Subcutaneous adipose tissue (tissue), 4 donors: Measurements from ENCODE around the gene TRPV4. TPM values are rescaled to one million over a fixed set of nuclear protein-coding genes. Genes with fewer than 3 reads are reported as not detected.

Experiments
- total RNA-seq, 4 donors: library from RNA; depleted of rRNA; stranded (reverse); fragments of >200 nt; gene quantifications; one replicate each; pipeline ENCODE4 v1.1.0, GENCODE V29; 2016
- TF ChIP-seq, protein P1 (sequence below): fragments of 450-650 bp; IDR thresholded peaks from one replicate; pipeline ENCODE4 v1.5.1; 2016; ENCODE audit warnings: low read depth, mild to moderate bottlenecking, control low read depth, antibody characterized with exemption, moderate library complexity

Gene TRPV4
- total RNA-seq, 4 donors from 2014 or later: 0.88 to 1.7 (median 1.2) TPM

DNA sequence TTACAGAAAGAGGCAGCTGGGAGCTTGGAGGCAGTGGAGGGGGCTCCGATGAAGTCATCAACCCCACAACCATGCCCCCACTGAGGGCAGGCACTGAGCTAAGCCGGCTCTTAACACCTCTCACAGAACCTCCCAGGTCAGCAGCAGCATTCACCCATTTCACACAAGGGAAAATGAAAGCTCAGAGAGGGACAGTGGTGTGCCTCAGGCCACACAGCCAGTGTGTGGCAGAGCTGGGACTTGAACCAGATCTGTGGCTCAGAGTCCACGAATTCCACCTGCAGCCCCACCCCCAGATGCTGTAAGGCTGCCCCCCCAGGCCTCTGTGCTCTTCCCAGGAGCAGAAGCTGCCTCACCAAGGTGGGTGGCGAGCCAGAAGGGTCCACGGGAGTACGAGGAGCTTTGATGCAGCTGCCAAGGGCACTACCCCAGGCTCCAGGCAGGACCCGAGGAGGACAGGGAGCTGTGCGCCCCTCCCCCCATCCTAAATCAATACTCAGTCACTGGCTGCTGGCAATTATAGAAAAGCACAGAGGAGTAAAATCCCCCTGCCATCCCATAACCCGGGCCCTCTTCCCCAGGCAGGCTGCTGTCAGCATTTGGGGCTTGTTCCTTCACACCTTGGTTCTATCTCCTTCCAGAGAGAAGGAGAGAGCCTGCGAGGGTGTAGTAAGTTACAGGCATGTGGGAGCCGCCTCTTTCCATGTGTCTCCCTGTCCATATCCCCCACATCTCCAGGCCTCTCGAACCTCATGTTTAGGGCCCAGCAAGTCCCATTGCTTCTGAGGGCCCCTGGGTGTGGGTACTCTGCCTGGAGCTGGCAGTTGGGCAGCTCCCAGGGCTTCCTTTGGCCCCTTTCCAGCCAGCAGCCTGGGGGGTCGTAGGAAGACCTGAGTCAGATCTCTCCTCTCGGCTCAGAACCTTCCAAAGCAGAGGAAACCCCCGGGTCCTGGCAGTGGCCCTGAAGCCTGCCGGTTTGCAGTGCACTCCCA is 72.0 kb downstream of the TRPV4 start:
- TF ChIP-seq, protein P1, sequence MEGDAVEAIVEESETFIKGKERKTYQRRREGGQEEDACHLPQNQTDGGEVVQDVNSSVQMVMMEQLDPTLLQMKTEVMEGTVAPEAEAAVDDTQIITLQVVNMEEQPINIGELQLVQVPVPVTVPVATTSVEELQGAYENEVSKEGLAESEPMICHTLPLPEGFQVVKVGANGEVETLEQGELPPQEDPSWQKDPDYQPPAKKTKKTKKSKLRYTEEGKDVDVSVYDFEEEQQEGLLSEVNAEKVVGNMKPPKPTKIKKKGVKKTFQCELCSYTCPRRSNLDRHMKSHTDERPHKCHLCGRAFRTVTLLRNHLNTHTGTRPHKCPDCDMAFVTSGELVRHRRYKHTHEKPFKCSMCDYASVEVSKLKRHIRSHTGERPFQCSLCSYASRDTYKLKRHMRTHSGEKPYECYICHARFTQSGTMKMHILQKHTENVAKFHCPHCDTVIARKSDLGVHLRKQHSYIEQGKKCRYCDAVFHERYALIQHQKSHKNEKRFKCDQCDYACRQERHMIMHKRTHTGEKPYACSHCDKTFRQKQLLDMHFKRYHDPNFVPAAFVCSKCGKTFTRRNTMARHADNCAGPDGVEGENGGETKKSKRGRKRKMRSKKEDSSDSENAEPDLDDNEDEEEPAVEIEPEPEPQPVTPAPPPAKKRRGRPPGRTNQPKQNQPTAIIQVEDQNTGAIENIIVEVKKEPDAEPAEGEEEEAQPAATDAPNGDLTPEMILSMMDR: no peak

DNA sequence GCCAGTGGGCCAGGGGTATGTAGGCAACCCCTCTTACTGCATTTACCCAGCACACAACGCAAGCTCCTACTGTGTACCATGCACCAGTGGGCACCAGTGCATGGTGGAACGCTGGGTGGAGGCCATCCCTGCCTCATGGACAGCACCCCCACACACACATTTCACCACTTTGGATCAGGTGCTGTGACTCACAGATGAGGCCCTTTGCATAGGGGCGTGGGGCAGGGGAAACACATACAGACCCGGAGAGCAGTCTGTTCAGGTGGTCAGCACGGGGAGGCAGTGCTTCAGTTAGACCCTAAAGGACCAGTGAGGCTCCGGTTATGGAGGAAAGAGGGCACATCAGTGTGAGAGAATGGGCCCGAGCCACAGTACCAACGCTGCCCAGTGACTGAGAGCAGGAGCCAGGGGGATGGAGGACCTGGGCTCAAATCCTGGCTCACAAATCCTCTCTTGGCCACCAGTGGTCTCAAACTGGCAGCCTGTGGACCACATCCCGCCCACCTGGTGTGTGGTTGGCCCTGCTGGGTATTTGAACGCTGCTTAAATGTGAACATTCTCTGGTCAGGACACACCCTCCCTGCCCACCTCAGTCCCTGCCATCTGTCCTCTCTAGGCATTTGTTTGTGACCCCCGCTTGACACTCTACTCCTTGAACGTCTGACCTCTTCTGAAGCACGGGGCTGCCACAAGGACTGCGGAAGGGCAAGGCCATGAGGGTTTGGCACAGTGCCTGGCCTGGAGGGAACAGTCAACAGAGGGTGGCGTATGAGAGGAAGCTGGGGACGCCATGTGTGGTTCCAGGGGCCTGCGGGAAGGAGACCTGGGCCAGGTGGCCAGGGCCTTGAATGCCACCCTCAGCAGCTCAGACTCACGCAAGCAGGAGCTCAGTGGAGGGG is 72.9 kb downstream of the TRPV4 start:
- TF ChIP-seq, protein P1: no peak

DNA sequence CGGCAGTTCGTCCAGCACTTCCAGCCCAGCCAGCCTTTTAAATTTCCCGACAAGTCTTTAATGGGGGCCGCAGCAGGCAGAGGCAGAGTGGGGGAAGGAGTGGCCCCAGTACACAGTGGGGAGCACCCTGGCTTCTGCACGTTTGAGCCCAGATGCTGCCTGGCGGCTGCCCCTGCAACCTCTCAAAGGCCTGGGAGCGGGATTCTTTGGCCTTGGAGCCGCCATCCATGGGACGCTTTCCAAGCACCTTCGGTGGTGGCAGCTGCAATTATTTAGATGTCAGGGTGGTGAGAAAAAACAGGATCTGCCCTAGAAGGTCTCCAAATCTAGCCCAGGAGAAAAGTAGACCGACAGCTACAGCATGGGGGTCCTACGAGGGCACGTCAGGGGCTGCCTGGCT is 73.6 kb downstream of the TRPV4 start:
- TF ChIP-seq, protein P1: no peak

DNA sequence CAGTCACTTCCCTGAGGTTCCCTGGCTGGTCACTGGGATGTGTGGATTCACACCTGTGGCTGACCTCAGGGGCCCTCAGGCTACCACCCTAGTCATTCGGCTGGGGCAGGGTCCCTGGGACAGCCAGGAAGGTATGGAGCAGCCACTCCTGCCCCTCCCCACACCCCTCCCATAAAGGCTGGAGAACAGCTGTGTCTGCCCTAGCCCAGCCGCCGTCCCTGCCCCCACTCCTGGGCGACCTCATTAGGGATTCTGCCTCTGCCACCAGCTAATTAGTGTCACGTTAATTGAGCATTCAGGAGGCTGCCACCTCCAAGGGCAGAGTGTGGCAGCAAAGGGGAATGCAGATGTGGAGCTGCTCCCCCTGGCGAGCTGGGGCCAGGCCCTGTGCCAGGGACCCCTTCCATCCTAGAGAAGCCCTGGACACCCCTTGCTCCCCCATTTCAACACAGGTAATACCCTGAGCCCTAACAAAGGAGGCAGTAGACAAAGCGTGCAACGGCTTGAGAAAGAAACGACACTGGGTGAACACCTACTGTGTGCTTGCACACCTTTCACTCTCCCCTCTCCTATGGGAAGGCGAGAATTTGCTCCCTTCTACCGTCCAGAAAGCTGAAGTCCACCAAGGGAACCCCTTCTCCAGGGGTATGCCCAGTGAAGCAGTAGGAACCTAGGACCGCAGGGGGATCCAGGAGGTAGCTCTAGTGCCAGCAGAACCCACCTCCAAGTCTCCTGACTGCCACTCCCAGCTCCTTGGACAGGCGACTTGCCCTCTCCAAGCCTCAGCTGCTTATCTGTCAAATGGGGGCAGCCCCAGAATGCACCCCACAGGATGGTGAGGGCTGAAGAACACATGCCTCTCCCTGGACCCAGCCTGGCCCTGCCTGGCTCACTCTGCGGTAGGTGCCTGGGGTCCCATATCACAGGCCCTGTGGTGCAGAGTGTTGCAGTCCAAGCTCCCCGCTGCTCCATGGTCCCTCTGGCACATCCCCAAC is 74.5 kb downstream of the TRPV4 start:
- TF ChIP-seq, protein P1: no peak

DNA sequence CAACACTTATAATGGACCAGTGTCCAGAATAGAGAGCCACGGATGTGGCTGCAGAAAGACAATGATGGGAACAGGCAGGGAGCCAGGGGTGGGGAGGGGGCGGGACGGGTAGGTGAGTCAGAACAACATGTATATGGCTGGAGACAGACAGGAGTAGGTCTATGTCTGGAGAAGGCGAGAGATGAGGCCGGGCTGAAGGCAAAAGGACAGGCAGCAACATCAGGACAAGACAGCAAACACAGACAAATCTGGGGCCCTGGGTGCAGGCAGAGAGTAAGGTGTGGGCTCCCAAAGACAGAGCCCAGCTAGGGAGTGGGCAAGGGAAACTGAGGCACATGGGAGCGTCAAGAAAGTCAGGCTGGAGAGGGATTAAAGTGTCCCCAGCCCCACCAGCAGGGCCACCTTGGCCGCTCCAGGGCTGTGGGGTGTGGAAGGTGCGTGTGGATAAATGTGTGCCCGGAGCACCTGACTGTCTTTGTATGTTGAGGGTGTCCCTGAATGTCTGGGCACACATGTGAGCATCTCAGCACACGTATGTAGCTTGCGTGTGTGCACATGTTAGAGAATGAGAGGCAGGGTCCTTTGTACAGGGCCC is 75.4 kb downstream of the TRPV4 start:
- TF ChIP-seq, protein P1: no peak

DNA sequence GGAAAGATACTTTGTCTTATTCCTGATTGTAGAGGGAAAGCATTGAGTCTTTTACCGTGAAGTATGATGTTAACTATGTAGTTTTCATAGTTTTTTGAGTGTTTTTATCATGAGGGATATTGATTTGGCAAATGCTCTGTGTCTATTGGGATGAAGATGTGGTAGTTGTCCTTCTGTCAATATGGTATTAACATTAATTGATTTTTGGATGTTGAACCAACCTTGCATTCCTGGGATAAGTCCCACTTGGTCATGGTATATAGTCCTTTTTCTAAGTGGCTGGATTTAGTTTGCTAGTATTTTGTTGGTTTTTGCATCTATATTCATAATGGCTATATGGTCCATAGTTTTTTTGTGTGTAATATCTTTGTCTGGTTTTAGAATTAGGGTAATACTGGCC is 76.7 kb downstream of the TRPV4 start:
- TF ChIP-seq, protein P1: no peak
